Thyroid gland (tissue), 4 donors: Measurements from ENCODE around the gene GRIK4. TPM values are rescaled to one million over a fixed set of nuclear protein-coding genes. Genes with fewer than 3 reads are reported as not detected.

Source experiments
- DNase-seq, 2 donors: peaks; one replicate each; pipeline ENCODE4 v3.0.0-alpha.2; 2019
- H3K27ac ChIP-seq, 3 donors: fragments of 200-600 bp; sonication (generic); 1 replicate in 2 of 3; 2 replicates in 1 of 3; pipeline ENCODE4 v1.5.1; 2016 to 2019; ENCODE audit warnings: mild to moderate bottlenecking in 1 of 3, moderate library complexity in 1 of 3
- H3K27me3 ChIP-seq: fragments of 200-600 bp; sonication (generic); one replicate; pipeline ENCODE4 v1.5.1; 2019
- H3K36me3 ChIP-seq, 2 donors: fragments of 200-600 bp; sonication (generic); one replicate each; pipeline ENCODE4 v1.5.1; 2016 to 2019
- H3K4me1 ChIP-seq, 2 donors: fragments of 200-600 bp; sonication (generic); one replicate each; pipeline ENCODE4 v1.5.1; 2017 to 2019
- H3K4me3 ChIP-seq, 3 donors: fragments of 200-600 bp; sonication (generic); replicated peaks in 1 of 3; 1 replicate in 2 of 3; 2 replicates in 1 of 3; pipeline ENCODE4 v1.5.1; 2016; ENCODE audit warnings: mild to moderate bottlenecking in 1 of 3
- H3K9me3 ChIP-seq: fragments of 200-600 bp; sonication (generic); one replicate; pipeline ENCODE4 v1.5.1; 2017
- CTCF ChIP-seq, 6 experiments: fragments of 200-600 bp in 3 of 6; fragments of 450-650 bp in 3 of 6; sonication (generic) in 3 of 6; IDR thresholded peaks; one replicate each; pipeline ENCODE4 v1.5.1; 2016 to 2019; ENCODE audit warnings: antibody characterized with exemption in 6 of 6, mild to moderate bottlenecking in 2 of 6, inconsistent platforms in 1 of 6, moderate library complexity in 1 of 6
- POLR2A ChIP-seq, 2 donors: fragments of 450-650 bp; IDR thresholded peaks; one replicate each; pipeline ENCODE4 v1.6.1; 2017; ENCODE audit warnings: antibody characterized with exemption in 2 of 2, mild to moderate bottlenecking in 2 of 2, moderate library complexity in 1 of 2
- WGBS, 2 donors: methylation state at CpG; one replicate each; pipeline ENCODE4 v1.1.5; 2017; 5-methylcytosine and 5-hydroxymethylcytosine counted together
- intact Hi-C: fragments of 100-400 bp; cut with DNase I; formaldehyde crosslinking; loops from one replicate; pipeline ENCODE4 v1.15.1; 2023
- total RNA-seq, 4 donors: library from RNA; depleted of rRNA; stranded (reverse); fragments of >200 nt; gene quantifications; one replicate each; pipeline ENCODE4 v1.2.3, GENCODE V29; 2016

Gene GRIK4
- total RNA-seq, 4 donors from 2014 or later, result 0.54 to 3.7 (median 0.99) TPM

- Histone ChIP-seq H3K36me3 (no peaks in the 10 kb centered on the region), H3K27me3 (no peaks in the 10 kb centered on the region), H3K4me3 (no peak overlapping the region), H3K27ac (no peak overlapping the region), H3K4me1 (no peaks in the 10 kb centered on the region), H3K9me3 (no peaks in the 10 kb centered on the region)
- no peak for DNase-seq
- TF ChIP-seq CTCF (IDR thresholded peaks at IDR 0.05), result no peak
- 68 to 86% methylated on average over 5 of the region's 5 CpGs for WGBS, 2 donors
- intact Hi-C loops, result no loop called here
These were observed 420.9 kb downstream of the GRIK4 start for GRCh38 chr11:120932305-120932915.

- no peaks in the 10 kb centered on the region for H3K36me3 ChIP-seq
- no peaks in the 10 kb centered on the region for H3K4me1 ChIP-seq
- no peak for TF ChIP-seq CTCF (IDR thresholded peaks at IDR 0.05)
- TF ChIP-seq POLR2A (IDR thresholded peaks at IDR 0.05), result no peak
- H3K4me3 ChIP-seq, result no peak overlapping the region
- H3K27ac ChIP-seq, result no peak overlapping the region
- intact Hi-C loops, result no loop called here
- H3K27me3 ChIP-seq, result no peaks in the 10 kb centered on the region
- DNase-seq, result no peak
- WGBS, 2 donors, result 58 to 65% methylated on average over 3 of the region's 3 CpGs
- no peaks in the 10 kb centered on the region for H3K9me3 ChIP-seq
These were observed 424.8 kb downstream of the GRIK4 start for GRCh38 chr11:120936356-120936755.

GRCh38 chr11:120937501-120937900 is 426.0 kb downstream of the GRIK4 start:
- Histone ChIP-seq H3K4me1 (no peaks in the 10 kb centered on the region), H3K27me3 (no peaks in the 10 kb centered on the region), H3K9me3 (no peaks in the 10 kb centered on the region), H3K4me3 (no peak overlapping the region), H3K27ac (no peak overlapping the region), H3K36me3 (no peaks in the 10 kb centered on the region)
- 56 to 57% methylated on average over 5 of the region's 5 CpGs for WGBS, 2 donors
- TF ChIP-seq CTCF (IDR thresholded peaks at IDR 0.05) (no peak), POLR2A (IDR thresholded peaks at IDR 0.05) (no peak)
- DNase-seq, result no peak
- intact Hi-C loops, result no loop called here

GRCh38 chr11:120938260-120938659 is 426.7 kb downstream of the GRIK4 start:
- no peaks in the 10 kb centered on the region for H3K9me3 ChIP-seq
- intact Hi-C loops, result no loop called here
- no peak for TF ChIP-seq POLR2A (IDR thresholded peaks at IDR 0.05)
- TF ChIP-seq CTCF (IDR thresholded peaks at IDR 0.05), result no peak
- no peak overlapping the region for H3K27ac ChIP-seq
- no peaks in the 10 kb centered on the region for H3K27me3 ChIP-seq
- 61 to 62% methylated on average over 4 of the region's 4 CpGs for WGBS, 2 donors
- H3K4me3 ChIP-seq, result no peak overlapping the region
- H3K4me1 ChIP-seq, result no peaks in the 10 kb centered on the region
- H3K36me3 ChIP-seq, result no peaks in the 10 kb centered on the region
- DNase-seq, result no peak

GRCh38 chr11:120940160-120940848 is 428.8 kb downstream of the GRIK4 start:
- no peaks in the 10 kb centered on the region for H3K9me3 ChIP-seq
- TF ChIP-seq POLR2A (IDR thresholded peaks at IDR 0.05) (no peak), CTCF (IDR thresholded peaks at IDR 0.05) (no peak)
- intact Hi-C loops, result no loop called here
- H3K36me3 ChIP-seq, result no peaks in the 10 kb centered on the region
- H3K27me3 ChIP-seq, result no peaks in the 10 kb centered on the region
- 88 to 93% methylated on average over 10 of the region's 10 CpGs for WGBS, 2 donors
- DNase-seq, result no peak
- H3K27ac ChIP-seq, result no peak overlapping the region
- H3K4me3 ChIP-seq, result no peak overlapping the region
- no peaks in the 10 kb centered on the region for H3K4me1 ChIP-seq
